8988T (cell line): ENCODE measurements around the gene NCKAP5.

Source experiments
- DNase-seq: peaks from one replicate; pipeline ENCODE4 v3.0.0; 2011

NCKAP5 gene

DNA sequence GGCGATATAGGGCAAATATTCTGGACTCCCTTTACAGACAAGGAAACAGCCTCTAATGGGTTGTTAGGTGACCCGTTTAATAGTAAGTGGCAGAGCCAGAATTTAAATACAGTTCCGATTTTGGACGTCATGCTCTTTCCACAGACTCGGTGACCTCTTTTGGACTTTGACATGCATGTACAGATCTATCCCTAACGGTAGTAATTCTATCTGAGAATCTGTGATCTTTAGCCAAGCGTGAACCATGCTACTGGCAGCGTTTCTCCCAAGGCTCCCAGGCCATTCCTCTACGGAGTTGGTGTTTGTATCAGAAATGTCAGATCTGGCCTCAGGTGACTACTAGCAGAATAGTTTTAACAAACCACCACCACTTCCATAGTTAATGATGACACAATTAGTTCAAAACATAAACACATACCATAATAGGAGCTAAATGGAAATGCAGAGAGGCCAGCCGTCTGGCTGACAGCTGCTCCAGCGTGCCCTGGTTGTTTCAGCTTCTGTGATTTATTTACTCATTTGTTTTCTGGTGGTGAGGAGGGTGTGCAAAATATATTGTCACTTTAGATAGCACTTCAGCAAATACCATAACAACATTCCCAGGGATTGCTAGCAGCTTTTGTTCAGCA, 593.7 kb downstream of the NCKAP5 start:
- no peak for DNase-seq

DNA sequence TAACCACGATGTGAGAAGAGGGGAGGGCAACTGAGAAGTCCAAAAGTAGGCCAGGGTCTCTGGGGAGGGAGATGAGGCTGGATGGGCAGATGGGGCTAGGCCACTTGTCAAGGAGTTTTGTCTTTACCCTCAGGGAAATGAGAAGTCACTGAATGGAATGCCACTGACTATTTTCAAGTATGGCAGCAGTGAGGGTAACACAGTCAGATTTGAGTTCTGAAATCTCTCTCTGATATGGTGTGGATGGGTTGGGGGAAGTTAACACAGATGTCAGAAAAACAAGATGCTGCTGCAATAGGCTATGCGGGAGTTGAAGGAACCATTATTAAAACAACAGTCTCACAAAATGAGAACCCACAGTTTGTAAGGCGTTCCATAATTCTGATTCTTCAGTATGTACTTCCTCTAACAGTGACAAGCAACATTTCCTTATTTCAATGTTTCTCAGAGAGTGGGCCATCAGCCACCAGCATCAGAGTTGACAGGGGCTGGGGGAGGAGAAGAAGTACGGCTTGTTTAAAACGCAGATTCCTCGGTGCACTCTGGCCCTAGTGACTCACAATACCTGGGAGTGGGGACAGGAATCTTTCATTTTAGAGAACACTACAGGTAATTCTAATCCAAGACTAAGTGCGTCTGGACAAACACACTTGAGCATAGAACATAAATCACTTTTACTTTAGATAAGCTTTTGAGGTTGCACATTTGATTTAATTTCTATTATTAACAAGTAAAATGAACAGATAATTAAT, 596.8 kb downstream of the NCKAP5 start:
- DNase-seq, result no peak

GRCh38 chr2:132969371-132969985, 598.8 kb downstream of the NCKAP5 start:
- no peak for DNase-seq

DNA sequence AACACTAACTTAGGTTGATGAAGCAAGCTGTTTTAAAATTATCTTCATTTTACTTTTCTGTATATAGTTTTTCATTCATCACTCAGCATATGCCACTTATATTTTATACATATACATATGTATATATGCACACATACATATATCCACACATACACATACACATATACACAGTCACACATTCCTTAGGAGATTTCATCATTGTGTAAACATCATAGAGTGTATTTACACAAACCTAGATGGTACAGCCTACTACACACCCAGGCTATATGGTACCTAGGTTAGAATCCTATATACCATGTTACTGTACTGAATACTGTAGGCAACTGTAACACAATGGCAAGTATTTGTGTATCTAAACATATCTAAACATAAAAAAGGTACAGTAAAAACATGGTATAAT, 602.8 kb downstream of the NCKAP5 start:
- DNase-seq, result no peak

DNA sequence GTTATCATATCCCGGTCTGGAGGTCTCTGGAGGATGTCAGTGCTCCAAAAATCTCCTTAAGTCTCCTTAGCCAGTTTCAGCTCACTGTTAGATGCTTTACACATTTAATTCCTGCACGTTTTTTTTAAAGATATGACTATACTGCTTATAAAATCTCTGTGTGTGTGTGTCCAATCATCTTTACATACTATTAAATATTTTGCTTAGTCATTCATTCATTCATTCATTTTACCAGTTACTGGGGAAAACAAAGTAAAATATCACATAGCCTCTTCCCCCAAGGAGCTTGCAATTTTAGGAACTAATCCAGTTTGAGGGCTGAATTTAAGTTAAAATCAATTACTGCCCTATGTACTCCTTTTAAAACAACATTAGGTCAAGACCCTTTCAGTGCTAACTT, 605.1 kb downstream of the NCKAP5 start:
- no peak for DNase-seq

GRCh38 chr2:132958887-132959286, 609.4 kb downstream of the NCKAP5 start:
- no peak for DNase-seq

- no peak for DNase-seq
Measured at GRCh38 chr2:132955871-132956615, 612.2 kb downstream of the NCKAP5 start.

DNA sequence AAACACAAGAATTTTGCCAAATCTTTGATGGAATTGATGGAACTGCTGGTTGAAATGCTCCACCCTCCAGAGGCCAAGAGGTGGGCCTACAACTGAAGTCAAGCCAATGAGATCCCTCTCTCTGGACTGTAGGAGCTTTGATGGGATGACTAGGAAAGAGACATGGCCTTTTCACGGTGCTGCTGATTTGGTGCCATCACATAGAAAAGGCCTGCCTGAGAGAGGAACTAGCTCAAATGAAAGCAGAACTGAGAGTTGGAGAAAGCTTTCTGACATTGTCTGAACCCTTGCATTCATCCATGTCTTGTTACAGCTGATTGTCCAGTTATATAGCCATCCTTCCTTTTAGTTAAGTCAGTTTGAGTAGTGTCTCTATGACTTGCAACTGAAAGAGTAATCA, 614.5 kb downstream of the NCKAP5 start:
- DNase-seq, result no peak

GRCh38 chr2:132951008-132951714, 617.1 kb downstream of the NCKAP5 start:
- no peak for DNase-seq

DNA sequence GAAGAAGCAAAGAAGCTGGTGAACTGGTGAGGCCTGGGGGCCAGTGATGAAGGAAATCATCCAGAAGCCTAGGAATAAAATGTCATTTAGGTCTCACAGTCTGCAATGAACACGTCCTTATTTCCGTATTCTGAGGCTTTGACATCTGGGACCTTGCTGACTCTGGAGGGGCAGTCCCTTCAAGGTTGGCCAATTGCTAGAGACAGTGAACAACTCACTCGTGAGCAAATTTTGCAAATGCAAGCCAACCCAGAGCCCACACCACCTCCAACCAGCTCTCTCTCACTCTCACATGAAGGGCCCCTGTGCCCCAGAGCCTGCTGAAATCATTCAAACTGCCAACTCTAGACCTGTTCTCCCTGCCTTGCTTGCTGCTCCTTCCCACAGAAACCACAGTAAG, 619.2 kb downstream of the NCKAP5 start:
- DNase-seq, result no peak

GRCh38 chr2:132948211-132948610, 620.1 kb downstream of the NCKAP5 start:
- no peak for DNase-seq

GRCh38 chr2:132943829-132944228, 624.4 kb downstream of the NCKAP5 start:
- no peak for DNase-seq

GRCh38 chr2:132941296-132942020, 626.8 kb downstream of the NCKAP5 start:
- no peak for DNase-seq

DNA sequence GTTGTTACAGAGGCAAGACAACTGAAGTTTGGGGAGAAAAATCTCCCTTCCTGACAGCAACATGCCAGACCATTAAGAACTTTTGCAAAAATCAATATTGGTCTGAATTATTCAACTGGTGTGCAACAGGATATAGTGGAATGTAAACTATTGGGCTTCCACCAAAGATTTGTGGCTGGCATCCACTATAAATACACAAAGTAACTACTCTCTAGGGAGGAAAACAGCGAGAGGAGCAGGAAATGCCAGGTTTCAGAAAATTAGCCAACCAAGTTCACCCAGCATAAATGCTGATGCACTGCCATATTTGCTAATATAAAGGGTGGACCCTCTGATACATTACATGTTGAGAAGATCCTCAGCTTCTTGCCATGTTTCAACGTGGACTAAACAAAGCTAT, 630.6 kb downstream of the NCKAP5 start:
- no peak for DNase-seq

DNA sequence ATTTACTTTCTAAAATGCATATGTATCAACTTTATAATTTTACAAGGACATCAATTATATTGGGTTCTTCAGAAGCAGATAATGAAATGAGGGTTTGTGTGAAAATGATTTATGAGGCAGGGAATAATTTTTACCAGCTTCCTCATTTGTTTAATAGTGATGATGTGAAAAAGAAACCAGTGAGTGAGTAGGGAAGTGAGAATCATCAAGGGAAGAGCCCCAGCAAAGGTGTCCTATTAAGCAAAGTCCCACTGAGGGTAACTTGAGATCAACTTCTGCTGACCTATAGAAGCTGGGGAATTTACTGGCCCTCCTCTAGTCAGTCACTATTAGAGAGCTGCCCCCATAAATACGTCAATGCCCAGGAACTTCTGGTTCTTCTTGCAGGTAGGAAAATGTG, 631.5 kb downstream of the NCKAP5 start:
- DNase-seq, result no peak

DNA sequence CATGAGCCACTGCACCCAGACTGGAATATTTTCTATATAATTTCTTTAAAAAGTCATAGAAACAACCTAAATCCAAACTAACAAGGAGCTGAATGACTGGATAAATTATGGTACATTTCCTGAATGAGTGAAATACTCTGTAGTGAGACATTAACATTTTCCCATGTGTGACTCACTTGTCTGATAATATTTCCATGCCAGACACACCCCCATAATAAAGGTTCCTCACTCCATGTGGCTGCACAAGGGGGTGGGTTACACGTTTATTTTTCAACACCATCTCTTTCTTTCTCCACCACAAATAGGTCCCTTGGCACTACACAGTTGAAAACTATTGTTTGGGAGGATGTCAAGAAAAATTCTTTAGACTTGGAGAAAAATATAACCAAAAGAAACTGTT, 632.0 kb downstream of the NCKAP5 start:
- DNase-seq, result no peak

GRCh38 chr2:132929786-132930185, 638.5 kb downstream of the NCKAP5 start:
- no peak for DNase-seq

DNA sequence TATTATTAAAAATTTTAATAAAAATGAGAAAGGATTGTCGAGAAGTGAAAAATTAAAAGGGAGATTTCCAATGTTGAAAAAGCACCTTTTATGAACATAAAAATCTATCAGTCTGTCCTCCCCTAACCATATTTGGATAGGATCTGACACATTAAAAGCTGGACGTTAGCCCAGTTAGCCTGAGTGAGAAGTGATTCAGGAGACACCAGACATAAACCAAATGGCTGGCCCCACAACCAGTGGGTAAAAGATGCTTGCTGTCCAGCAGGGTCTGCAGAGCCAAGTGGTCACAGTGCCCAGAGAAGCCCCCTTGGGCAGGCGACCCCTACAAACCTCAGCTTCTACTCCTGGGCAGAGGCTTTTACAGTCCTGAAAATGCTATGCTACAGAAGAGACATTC, 644.5 kb downstream of the NCKAP5 start:
- DNase-seq, result no peak

GRCh38 chr2:132915812-132916549, 652.3 kb downstream of the NCKAP5 start:
- DNase-seq, result no peak

DNA sequence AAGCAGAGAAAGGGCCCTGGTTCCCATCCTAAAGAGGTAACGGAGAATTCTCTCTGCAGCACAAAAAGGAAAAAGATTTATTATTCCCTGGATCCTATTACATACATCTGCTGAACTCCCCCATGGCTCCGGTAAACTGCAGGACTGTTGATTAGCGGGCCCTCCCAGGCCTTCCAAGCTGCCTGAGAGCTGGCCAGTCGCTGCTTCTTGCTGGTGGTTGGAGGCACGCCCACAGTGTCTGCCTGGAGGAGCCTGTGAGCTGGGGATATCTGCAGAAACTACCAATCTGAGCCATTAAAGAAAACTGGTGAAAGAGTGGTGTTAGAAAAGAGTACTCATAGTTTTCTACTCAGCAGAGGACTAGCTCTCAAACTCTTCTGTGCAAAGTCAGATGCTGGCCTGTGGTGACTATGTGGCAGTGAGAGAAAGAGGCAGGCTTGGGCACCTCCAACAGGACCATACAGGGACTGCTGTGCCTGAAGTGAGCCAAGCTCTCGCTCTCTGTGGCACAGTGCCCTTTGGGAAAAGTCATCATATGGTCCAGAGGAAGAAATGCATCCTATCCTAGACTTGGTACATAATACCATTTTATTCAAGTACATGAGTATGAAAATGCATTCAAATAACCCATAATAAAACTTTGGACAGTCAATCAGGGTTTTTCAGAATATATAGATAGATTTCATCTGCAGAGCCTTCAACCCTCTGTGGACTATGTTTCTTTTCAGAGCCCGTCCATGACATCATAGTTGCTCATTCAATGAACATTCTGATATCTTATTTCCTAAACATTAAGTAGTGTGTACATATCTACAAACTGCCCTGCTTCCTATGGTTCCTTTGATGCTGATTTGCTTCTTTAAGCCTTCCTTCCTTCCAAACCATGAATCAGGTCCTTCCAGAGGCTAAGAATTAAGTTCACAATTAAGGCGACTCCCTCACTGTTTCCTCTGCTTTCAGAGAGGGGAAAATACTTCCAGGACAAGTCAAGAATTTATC, 656.2 kb downstream of the NCKAP5 start:
- no peak for DNase-seq
